ENCODE results near the gene SMARCAD1.
"Not testable (repeated sequence)": the region's sequence is repeated elsewhere in the genome, so short reads cannot be mapped to it uniquely, and the experiment has no call there.

The SMARCAD1 gene

DNA sequence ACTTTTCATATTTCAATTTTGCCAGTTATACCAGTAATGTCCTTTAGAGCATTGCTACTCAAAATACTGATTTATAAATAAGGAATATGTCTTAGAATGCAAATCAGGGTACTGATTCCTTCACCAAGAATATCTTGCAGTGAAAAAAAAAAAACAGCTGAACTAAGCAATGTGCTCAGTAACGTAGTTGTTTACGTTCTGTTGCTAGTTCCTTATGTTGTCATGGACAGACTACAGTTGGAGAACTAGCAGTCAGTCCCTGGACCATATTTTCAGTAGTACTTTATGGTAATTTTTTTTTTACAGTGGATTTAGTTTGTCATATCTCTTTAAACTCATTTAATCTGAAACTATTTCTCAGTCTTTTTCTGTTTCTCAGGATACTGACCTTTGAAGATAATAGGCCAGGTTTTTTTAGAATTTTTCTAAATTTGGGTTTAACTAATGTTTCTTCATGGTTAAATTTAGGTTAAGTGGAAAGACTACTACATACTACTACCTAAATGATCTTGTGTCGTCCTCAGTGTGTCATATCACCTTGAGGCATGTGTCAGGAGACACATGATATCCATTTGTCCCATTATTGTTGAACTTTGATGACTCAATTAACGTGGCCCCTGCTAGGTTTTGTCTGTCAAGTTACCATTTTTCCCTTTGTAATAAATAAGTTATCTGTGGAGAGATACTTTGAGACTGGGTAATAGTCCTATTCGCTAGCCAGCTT, 21.0 kb downstream of the SMARCAD1 start:
- DNase-seq = no peak

DNA sequence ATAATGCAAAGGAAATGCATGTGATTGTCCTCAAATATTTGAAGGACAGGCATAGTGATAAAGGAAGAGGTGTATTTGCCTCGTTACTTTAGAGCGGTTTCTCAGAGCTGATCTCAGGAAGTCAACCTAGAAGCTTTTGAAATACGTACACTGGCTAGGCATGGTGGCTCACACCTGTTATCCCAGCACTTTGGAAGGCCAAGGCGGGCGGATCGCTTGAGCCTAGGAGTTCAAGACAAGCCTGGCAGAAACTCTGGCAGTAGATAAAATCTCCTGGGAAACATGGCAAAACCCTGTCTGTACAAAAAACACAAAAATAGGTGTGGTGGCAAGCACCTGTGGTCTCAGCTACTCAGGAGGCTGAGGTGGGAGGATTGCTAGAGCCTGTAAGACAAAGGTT, 24.9 kb downstream of the SMARCAD1 start:
- no peak for DNase-seq

DNA sequence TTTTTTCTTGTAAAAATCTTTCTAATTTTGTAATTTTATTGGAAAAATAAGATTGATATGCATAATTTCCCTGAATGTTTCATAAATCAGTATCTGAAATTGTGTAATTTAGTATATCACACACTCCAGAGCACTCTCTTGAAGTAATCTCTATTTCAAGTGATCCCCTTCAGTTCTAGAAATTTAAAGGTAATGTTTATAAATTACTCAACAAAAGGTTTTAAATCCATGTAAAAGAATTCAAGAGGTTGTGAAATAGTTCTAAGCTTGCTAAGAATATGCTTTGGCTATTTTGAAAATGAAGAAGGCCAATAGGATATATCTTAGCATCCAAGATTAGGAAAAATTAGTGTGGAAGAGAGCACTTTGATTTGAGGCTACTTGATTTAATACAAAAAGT, 28.2 kb downstream of the SMARCAD1 start:
- no peak for DNase-seq

DNA sequence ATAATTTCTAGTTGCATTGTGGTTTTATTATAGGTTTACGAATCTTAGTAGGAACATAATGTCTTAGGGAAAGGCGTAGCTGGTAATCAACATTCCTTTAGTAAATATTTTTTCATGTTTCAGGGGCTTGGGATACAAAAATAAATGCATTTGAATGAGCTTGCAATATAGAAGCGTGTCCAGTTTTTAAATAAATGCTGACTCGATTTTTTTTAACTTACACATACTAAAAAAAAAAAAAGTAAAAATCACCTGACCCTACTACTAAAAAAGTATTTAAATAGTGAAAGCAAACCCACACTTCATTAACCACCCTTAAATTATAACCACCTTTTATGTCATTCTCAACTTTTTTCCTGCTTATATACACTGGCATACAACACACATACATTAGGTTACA, 29.6 kb downstream of the SMARCAD1 start:
- DNase-seq = no peak

DNA sequence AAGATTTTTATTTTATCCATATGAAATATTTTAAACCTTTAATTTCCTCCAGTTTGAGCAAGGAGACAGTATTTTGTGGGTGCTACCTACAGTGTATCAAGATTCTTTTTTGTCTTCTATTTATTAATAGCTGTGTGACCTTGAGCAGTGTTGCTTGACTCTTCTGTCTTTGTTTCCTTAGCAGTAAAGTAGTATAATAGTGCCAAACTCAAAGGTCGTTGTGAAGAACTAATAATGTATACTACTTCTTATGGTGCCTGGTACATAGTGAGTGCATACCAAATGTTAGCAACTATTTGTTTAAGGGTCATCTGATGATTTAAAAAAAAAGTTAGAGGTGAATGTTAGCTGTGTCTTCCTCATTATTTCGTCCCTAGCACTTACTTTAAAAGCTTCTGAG, 30.5 kb downstream of the SMARCAD1 start:
- no peak for DNase-seq

DNA sequence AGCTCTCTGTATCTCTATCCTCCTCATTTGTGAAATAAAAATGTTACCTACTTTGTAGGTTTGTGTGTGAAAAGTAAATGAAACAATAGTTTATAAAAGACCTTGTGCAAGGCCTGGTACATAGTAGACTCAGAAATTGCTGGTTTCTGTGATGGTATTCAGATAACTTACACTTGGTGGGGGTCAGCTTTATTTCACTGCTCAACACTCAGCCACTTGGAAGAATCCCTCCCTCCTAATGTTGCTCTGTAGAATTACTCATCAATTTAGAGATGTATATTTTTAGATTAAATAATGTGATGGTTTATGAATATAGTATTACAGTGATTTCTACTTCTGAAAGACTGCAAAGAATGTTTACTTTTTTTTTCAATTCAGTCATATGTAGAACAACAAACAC, 32.7 kb downstream of the SMARCAD1 start:
- no peak for DNase-seq

DNA sequence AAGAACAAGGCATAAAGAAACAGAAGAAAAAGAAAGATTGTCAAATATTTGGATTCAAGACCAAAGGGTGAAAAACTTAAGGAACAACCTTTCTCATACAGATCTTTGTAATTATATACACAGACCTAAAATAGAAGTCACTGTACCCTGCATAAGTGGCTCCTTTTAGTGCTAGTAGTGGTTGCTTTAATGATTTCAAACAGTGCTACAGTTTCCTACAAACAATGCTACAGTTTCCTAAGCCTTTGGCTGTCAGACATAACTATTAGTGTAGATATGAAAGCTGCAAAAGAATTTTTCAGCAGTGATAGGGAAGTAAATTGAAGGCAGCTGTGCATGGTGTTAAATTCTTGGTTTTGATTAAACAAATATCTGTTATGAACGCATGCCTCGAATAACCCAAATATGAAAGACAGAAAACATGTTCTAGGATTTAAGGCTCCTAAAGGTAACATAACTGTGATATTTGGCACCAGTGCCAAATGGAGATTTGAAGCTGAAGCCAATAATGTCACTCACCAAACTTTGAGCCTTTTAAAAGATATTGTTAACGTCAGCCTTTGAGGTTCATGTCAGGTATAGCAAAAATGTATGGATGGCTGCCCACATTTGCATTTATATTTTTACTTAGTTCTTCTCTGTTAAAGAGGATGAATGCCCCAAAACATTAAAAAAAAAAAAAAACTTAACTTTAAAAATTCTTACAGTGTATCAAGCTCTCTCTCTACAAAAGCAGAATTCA, 36.6 kb downstream of the SMARCAD1 start:
- DNase-seq = no peak

DNA sequence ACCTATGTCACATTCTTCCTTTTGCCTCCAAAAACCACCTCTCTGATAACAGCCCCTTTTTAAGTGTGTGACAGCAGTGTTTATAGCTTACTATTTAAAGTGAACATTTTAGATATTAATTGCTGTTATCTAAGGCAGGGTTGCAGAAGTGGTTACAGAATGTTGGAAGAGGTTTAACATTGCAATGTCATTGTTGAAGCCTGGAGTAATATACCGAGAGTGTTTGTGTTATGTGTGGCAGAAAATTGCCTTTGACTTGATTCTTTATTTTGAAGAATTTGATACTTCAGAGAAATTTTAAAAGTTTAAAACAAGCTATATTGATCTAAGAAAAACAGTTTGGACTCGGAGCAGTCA, 37.1 kb downstream of the SMARCAD1 start:
- no peak for DNase-seq

DNA sequence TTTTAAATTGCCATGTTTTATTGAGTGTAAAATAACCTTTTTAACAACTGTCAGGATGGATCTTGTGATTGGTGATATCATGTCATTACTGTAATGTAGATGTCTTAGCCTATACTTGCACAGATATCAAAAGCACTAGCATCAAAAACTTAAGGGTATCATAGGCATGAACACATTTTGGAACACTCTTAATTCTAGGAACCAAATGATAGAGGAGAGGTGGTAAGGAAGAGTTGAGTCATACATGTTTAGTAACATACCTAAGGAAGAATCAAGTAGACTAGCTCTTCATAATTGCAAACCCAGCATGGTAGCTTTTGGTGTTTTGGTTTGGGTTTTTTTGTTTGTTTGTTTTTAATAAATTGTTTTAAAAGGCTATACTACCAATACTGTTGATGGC, 43.4 kb downstream of the SMARCAD1 start:
- DNase-seq = no peak

DNA sequence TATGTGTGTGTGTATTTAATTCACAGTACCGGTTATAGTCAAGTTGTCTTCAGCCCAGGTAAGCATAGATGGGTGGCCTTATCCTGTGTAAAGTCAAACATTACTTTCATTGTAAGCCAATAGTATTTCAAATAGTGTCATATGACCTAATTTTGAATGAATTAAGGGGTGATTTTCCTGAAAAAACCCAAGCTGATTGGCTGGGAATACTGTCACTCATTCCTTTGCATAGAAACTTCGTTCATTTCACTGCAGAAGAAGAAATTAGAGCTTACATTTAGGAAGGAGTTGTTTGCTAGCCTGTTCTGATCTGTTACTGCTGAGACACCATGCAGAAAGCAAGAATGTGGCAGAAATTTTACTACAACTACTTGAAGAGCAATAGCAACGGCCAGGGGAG, 45.4 kb downstream of the SMARCAD1 start:
- no peak for DNase-seq

DNA sequence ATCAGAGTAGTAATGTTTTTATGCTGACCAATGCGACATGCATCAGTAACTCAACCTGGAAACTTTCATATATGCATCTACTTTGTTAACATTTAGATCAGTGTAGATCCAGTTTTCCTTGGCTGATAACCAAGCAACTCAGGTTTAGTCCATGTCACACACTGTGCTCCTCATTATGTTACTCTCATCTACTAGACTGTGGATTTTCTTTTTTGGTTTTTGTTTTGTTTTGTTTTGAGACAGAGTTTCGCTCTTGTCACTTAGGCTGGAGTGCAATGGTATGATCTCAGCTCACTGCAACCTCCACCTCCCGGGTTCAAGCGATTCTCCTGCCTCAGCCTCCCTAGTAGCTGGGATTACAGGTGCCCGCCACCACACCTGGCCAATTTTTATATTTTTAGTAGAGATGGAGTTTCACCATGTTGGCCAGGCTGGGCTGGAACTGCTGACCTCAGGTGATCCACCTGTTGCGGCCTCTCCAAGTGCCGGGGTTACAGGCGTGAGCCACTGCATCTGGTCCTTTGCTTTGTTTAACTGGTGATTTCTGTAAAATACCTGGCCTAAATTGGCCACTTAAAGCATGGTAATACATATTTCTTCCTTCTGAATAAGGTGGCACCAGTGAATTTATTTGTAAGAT, 48.6 kb downstream of the SMARCAD1 start:
- no peak for DNase-seq

DNA sequence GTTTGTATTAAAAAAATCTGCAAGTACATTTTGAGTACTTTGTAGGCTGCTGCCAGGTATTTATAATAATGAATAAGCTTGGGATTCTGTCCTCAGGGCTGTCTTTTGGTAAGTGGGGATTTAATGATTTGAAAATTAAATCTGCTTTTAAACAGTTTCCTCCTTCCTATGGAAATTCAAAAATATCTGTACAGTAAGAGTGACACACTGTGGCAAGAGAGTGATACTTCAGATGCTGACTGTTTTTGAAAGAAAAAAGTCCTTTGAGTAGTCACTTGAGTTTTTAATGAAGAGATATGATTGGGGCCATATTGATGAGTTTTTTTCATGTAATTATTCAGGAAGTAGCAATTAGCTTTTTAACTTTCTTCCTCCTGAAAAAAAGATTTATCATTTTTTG, 49.2 kb downstream of the SMARCAD1 start:
- no peak for DNase-seq

DNA sequence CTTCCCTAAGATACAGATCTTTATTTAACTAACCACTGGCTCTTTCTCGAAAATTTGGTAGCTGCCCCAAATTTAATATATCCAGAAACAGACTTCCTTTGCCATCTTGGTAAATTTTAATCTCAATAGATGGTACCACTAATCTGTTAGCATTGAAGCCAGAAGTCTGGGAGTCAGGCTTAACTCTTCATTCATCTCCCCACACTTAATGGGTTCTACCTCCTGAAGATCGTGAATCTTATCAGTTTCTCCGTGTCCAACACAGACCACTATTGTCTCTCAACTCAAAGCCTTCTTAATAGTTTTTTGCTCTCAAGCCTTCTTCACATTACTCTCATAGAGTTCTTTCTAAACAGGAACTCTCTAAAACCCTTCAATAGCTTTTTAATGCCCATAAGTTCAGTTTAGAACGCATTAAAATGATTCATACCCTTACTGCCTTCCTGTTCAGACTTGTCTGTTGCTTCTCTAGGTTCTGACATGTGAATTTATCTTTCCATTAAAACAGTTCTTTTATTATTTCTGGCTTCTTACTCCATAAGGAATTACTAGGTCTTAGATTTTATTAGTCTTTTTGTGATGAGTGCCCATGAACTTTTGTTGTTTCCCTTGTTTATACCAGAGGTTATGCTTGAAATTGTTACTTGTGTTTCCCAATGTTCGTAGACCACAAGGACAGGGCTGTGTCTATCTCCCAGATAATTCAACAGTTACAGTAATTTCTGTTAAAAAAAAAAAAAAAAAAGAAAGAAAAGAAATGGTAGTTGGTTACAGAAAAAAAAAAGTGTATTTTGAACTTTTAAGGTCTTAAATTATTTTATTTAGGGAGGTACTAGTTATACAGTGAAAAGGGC, 54.7 kb downstream of the SMARCAD1 start:
- DNase-seq = no peak

DNA sequence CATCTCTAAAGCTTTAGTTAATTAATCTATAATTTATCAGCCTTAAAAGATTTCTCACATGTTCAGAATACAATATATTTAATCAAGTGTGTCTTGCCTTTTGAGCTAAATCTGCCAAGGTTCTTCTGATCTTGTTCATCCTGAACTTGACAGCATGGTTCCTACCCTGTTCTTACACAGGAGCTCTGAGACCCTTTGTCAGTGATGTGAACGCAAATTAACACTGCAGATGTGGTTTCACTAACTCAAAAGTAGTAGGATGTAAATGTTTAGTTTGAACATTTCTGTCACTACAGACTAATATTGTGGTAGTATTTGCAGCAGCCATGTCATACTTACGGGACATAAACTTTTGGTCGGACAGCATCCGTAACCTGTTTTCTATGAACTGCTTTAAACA, 59.4 kb downstream of the SMARCAD1 start:
- DNase-seq = no peak

DNA sequence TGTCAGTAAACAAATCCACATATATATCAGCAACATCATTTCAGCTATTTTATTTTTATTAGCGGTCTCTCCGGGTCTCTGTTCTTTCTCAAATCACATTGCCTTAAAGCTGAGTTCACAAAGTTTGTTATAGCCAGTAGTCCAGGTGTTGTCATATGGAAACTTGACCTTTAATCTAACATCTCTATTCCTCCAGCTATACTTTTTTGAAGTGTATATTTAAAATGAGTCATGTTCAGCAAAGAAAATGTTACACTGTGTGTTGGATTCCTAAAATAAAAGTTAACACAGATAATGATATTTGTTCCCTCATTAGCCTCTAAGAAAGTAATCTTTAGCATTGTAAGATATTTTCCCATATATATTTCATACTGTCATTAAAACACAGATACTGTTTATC, 63.6 kb downstream of the SMARCAD1 start:
- DNase-seq = no peak

DNA sequence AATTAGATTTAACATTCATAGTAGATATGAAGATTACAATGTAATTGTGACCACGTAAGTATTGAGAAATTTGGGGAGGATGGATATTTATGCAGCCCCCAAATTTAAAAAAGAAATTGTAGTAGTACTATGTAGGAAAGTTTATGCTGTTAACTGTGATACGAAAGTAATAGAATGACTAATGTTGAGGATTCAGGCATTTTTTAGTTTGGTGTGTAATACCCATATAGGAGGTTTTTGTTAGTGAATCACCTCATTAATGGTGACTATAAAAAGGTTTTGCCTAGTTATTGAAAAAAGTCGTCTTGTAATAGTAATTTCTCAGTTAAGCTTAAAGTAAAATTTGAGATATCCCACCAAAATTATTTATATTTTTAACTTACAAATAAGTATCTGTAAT, 67.2 kb downstream of the SMARCAD1 start:
- DNase-seq = no peak

DNA sequence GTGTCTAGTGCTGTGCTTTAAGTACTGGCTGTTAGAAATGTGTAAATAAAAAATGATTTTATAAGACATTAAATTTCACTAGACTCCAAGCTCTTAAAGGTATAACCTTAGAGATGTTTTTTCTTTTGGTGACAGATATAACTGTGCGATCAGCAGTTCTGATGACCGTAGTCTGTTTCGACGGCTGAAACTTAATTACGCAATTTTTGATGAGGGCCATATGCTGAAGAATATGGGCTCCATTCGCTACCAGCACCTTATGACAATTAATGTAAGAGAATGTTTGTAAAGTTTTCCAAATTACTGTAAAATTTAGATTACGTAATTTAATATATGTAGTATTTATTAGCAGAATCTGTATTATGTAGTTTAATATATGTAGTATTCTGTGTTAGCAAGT, 68.5 kb downstream of the SMARCAD1 start:
- DNase-seq = no peak

DNA sequence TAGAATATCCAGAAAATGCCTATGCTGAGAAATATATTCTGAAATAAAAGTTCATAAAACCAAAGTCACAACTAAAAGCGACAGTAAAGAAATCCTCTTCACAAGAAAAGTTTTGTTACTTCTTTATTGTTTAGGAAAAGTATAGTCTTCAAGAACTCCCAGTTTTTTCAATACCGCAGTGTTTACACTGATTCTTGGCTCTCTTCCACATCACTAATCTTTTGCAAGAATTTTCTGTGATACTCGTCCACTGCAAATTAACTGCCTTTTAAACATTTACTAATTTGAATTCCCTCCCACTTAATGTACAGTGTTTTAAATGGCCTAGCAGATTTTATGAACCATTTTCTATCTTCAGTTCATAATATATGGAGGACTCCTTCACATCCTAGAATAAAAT, 69.9 kb downstream of the SMARCAD1 start:
- no peak for DNase-seq

DNA sequence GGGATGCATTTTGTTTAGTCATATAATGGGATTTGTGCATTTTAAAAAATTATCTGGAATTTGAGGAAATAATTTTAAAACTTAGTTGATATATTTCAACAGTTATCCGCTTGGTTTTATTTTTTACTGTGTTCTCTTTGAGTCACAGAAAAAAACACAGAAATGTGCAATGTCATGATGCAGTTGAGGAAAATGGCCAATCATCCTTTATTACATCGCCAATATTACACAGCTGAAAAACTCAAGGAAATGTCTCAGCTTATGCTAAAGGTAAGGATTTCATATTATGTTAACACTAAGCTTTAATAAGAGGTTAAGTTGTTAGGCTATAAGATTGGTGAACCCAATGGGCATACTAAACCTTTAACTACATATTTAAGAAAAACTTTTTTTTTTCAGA, 71.1 kb downstream of the SMARCAD1 start:
- DNase-seq = no peak

DNA sequence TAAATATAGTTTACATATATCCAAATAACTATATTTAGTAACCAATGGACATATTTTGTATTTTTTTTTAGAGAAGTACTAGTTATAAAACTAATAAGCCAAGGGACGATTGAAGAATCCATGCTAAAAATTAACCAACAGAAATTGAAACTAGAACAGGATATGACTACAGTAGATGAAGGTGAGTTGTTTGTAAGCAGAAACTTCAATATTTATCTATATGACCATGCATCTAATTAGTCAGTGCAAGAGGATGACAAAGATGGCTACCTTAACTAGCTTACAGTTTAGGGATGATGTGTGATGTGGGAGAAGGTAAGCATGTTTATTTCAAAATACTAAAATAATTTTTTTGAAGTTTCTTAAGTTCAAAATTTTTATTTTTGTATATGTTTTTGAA, 77.2 kb downstream of the SMARCAD1 start:
- no peak for DNase-seq

DNA sequence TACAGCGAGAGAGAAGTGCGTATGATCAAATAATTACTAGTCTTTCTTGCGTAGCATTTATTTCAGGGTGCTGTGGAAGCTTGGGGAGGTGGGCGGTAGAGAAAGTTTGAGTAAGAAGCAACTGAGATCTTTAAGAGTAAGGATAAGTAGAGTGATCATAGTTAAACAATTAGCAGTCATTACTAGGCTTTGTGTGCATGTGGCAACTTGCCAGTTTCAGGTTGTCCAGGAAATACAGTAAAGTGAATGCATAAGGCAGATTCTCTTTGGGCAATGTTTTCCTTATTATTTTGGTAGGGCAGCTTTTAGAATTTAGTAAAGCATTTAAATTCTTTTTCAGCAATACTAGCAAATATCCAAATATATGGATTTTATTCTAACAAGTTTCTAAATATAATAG, 78.0 kb downstream of the SMARCAD1 start:
- no peak for DNase-seq

DNA sequence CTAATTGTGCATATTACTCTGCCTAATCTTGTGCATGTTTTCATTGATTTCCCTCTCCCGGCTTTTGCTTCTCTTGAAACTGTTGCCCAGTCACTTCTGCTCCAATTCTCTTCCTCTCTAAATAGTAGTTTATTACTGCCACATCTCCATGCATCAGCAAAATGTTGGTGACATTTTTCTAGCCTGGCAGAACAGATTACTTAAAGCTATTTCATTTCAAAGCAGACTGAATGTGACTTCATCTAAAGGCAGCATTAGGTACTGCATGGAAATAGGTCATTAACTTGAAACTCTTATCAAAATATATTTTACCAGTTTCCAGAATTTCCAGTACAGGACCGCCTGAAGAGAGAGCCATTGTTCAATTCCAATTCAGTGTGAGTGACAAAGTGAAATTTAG, 82.6 kb downstream of the SMARCAD1 start:
- no peak for DNase-seq

DNA sequence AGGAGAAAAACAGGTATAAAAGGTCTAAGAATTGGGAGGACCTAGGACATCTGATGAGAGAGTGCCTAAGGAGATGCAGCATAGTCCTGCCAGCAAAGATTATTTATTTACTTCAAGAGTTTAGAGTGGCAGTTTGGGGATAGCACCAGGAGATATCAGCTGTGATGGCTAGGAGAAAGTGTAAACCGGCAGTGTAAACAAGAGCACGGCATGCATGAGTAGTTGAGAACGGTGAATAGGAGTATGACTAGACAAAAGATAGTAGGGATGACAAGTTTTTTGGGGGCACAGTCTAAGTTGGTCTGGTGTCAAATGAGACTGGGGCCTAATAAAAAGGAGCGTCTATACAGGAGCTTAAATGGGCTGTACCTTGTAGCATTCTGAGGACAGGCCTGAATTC, 86.3 kb downstream of the SMARCAD1 start:
- DNase-seq = not testable (repeated sequence)

Measured in activated naive CD4-positive, alpha-beta T cell (primary cell).